ENCODE data around the gene DCAF5. TPM values are rescaled to one million over a fixed set of nuclear protein-coding genes. Genes with fewer than 3 reads are reported as not detected.

Gene DCAF5
- total and polyA plus RNA-seq, 2 of the 8 experiments (the other 6 are each of a cell fraction or from before 2014, with no cell fraction given) = 24.3 to 31.0 TPM

DNA sequence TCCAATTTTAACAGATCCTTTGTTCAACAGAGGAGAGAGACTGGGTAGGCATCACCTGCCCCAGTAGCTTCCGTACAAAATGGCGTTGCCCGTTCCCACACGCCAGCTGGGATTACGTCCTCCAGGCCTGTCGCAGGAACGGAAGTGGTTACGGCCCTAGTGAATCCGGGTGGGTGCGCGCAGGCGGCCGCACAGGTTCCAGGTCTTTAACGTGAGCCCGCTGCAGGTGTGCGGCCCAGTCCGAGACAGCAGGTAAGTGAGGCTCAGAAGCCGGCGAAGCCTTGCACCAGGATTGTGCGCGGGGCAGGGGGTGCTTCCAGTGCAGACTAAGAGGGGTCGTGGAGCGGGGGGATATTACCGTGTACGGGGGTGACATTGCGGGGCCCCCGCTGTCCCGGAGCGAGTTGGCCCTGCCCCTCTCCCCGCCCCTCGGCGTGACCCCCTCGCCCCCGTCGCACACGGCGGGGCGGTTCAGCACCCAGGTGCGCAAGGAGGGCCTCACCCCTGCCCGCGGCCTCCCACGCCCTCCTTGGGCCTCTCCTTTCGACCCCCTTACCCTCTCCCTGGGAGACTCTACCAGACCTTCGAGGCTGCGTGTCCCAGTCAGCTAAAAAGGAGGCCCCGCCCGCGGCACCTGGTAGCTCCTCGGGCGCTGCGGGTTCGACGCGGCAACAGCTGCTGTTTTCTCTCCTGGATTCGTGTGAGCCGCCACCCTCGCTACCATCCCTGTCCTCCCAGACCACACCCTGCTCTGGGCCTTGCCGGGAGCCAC lies 38.6 kb upstream of the DCAF5 start, which contains the start of gene EXD2 (continued):
- TF ChIP-seq POLR2AphosphoS5 (IDR thresholded peaks at IDR 0.05; ENCODE audit: low read depth, low read length) = peak; percentile 83
- TF ChIP-seq CREB1 (IDR thresholded peaks at IDR 0.05) = peak; percentile 69
- peak; percentile 57; the same call in 1 of the 2 replicates for TF ChIP-seq SP4 (IDR thresholded peaks at IDR 0.05; ENCODE audit: low read length)
